Trophoblast cell (in vitro differentiated cells and primary cell): ENCODE data around the gene PARVB.

Experiments used
- DNase-seq, 2 donors: peaks; one replicate each; pipeline ENCODE4 v3.0.0-alpha.2; 2016
- H2AFZ ChIP-seq: 2 replicates; pipeline ENCODE4 v1.6.1; 2013; ENCODE audit warnings: low read length, moderate library complexity, mild to moderate bottlenecking; ENCODE audit not compliant: insufficient read depth, poor library complexity
- H2AK5ac ChIP-seq: 2 replicates; pipeline ENCODE4 v1.6.1; 2013; ENCODE audit warnings: mild to moderate bottlenecking, low read length
- H2BK120ac ChIP-seq: 2 replicates; pipeline ENCODE4 v1.6.1; 2013; ENCODE audit warnings: low read length, mild to moderate bottlenecking, moderate library complexity; ENCODE audit not compliant: insufficient read depth, poor library complexity
- H2BK12ac ChIP-seq: 2 replicates; pipeline ENCODE4 v1.6.1; 2013; ENCODE audit warnings: mild to moderate bottlenecking, low read length, moderate library complexity
- H2BK5ac ChIP-seq: 2 replicates; pipeline ENCODE4 v1.6.1; 2013; ENCODE audit warnings: low read length, low read depth, moderate library complexity, mild to moderate bottlenecking; ENCODE audit not compliant: poor library complexity
- H3K14ac ChIP-seq: 2 replicates; pipeline ENCODE4 v1.6.1; 2013; ENCODE audit warnings: mild to moderate bottlenecking, low read length
- H3K18ac ChIP-seq: 2 replicates; pipeline ENCODE4 v1.6.1; 2013; ENCODE audit warnings: mild to moderate bottlenecking, low read length
- H3K23ac ChIP-seq: 2 replicates; pipeline ENCODE4 v1.6.1; 2013; ENCODE audit warnings: low read length
- H3K27ac ChIP-seq: 2 replicates; pipeline ENCODE4 v1.5.1; 2013; ENCODE audit warnings: low read depth, mild to moderate bottlenecking, inconsistent platforms, low read length, moderate library complexity
- H3K27me3 ChIP-seq: 2 replicates; pipeline ENCODE4 v1.6.1; 2013; ENCODE audit warnings: inconsistent platforms, mild to moderate bottlenecking, low read length, moderate library complexity; ENCODE audit not compliant: insufficient read depth
- H3K36me3 ChIP-seq, 2 experiments: 1 replicate in 1 of 2; 2 replicates in 1 of 2; pipeline ENCODE4 v1.6.1; 2013; ENCODE audit warnings: low read length in 2 of 2, mild to moderate bottlenecking in 2 of 2, moderate library complexity in 1 of 2; ENCODE audit not compliant: insufficient read depth in 2 of 2, control insufficient read depth in 1 of 2
- H3K4ac ChIP-seq: 2 replicates; pipeline ENCODE4 v1.6.1; 2013; ENCODE audit warnings: low read depth, mild to moderate bottlenecking, low read length, moderate library complexity
- H3K4me1 ChIP-seq, 2 experiments: 1 replicate in 1 of 2; 2 replicates in 1 of 2; pipeline ENCODE4 v1.6.1; 2013; ENCODE audit warnings: low read length in 2 of 2, mild to moderate bottlenecking in 2 of 2, moderate library complexity in 1 of 2; ENCODE audit not compliant: insufficient read depth in 2 of 2, control insufficient read depth in 1 of 2
- H3K4me2 ChIP-seq: 2 replicates; pipeline ENCODE4 v1.6.1; 2013; ENCODE audit warnings: inconsistent platforms, mild to moderate bottlenecking, low read length, moderate library complexity
- H3K4me3 ChIP-seq: 2 replicates; pipeline ENCODE4 v1.5.1; 2013; ENCODE audit warnings: mild to moderate bottlenecking, low read depth, low read length, inconsistent platforms
- H3K79me1 ChIP-seq: one replicate; pipeline ENCODE4 v1.6.1; 2013; ENCODE audit warnings: low read length
- H3K79me2 ChIP-seq: 2 replicates; pipeline ENCODE4 v1.6.1; 2013; ENCODE audit warnings: low read length, mild to moderate bottlenecking; ENCODE audit not compliant: control insufficient read depth, insufficient read depth, poor library complexity
- H3K9ac ChIP-seq: 2 replicates; pipeline ENCODE4 v1.6.1; 2013; ENCODE audit warnings: mild to moderate bottlenecking, low read length
- H3K9me3 ChIP-seq: 2 replicates; pipeline ENCODE4 v1.6.1; 2013; ENCODE audit warnings: low read depth, mild to moderate bottlenecking, control low read depth, inconsistent platforms, low read length; ENCODE audit not compliant: insufficient read depth
- H4K12ac ChIP-seq: 2 replicates; pipeline ENCODE4 v1.6.1; 2013; ENCODE audit warnings: low read depth, mild to moderate bottlenecking, low read length, moderate library complexity
- H4K8ac ChIP-seq: 2 replicates; pipeline ENCODE4 v1.6.1; 2013; ENCODE audit warnings: low read depth, mild to moderate bottlenecking, low read length, moderate library complexity
- H4K91ac ChIP-seq: one replicate; pipeline ENCODE4 v1.6.1; 2013; ENCODE audit warnings: low read depth, mild to moderate bottlenecking, low read length, moderate library complexity
- WGBS: extraction: QIAGEN DNeasy Blood & Tissue Kit; methylation state at CpG from one replicate; pipeline ENCODE4 v1.1.7; 2013; ENCODE audit warnings: missing lambda C conversion rate; ENCODE audit not compliant: insufficient read length, insufficient coverage; ENCODE audit errors: extremely low coverage; 5-methylcytosine and 5-hydroxymethylcytosine counted together

The PARVB gene

DNA sequence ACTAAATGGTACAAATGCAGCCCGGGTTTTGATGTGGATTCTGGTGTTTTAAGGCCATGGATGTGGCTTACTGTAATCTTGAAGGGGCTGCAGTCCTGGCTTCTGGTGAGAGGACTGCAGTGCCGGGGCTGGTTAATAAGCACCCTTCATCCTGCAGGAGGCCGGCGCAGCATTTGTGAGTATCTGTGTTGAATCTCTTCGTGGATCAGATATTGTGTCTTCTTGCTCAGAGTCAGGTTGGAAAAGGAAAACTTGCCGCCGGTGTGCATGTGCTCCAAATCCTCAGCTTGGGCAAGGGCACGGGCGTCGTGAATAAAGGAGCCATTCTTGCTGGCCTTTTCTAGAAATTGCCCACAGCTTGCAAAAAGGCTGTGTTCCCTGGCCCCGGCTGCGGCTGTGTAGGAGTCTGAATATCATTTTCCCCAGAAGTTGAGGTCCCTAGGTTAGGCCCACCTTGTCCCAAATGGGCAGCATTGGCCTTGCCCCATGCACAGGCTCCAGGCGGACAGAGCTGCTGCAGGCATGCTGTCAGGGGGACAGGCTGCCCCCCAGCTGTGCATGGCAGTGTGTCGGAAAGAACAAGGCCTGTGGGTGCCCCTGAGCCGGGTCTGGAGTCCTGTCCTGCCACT lies 28.9 kb upstream of the PARVB start:
- Histone ChIP-seq H3K27me3 (no peaks in the 10 kb centered on the region), H3K14ac (no peak overlapping the region), H4K12ac (no peak overlapping the region), H2AFZ (no peak overlapping the region), H3K4me2 (no peak overlapping the region), H2BK5ac (no peak overlapping the region), H2BK120ac (no peak overlapping the region), H3K36me3 (peaks cover 49 to 61% of the 10 kb centered on the region in 2 experiments), H3K9ac (no peak overlapping the region), H3K4me3 (no peak overlapping the region), H3K27ac (no peak overlapping the region), H3K4me1 (peaks cover 0 to 2% of the 10 kb centered on the region in 2 experiments), H4K8ac (no peak overlapping the region), H4K91ac (no peak overlapping the region), H3K23ac (no peak overlapping the region), H3K79me1 (no peaks in the 10 kb centered on the region), H3K79me2 (no peaks in the 10 kb centered on the region), H3K18ac (no peak overlapping the region), H2AK5ac (no peak overlapping the region), H3K4ac (no peak overlapping the region), H3K9me3 (no peaks in the 10 kb centered on the region), H2BK12ac (no peak overlapping the region)
- no peak for DNase-seq
- no CpG with 5 or more reads among the region's 15 CpGs for WGBS

DNA sequence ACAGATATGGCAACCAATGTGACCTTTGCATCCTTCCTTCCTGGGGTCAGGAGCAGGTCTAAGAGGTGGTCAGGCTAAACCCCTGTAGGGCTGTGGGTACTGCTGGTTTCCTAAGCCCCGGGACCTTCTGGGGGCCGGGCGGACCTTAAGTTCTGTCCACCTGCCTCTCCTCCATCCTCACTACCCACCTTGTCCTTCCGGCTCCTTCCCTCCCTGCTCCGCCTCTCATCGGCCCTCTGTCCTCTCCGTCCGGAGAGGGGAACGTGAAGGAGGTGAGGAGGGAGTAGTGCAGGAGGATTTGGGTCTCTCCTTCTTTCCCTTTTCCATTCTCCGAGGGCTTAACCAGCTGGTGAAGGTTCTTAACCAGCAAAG lies 28.3 kb upstream of the PARVB start:
- H3K4me1 ChIP-seq, result peaks cover 0 to 2% of the 10 kb centered on the region in 2 experiments
- no peaks in the 10 kb centered on the region for H3K79me2 ChIP-seq
- no peak overlapping the region for H2BK5ac ChIP-seq
- H3K4me3 ChIP-seq, result no peak overlapping the region
- H3K18ac ChIP-seq, result no peak overlapping the region
- H3K23ac ChIP-seq, result no peak overlapping the region
- no peak overlapping the region for H4K8ac ChIP-seq
- no CpG with 5 or more reads among the region's 10 CpGs for WGBS
- H3K27ac ChIP-seq, result no peak overlapping the region
- no peak overlapping the region for H3K4ac ChIP-seq
- no peak overlapping the region for H2AK5ac ChIP-seq
- H3K36me3 ChIP-seq, result peaks cover 46 to 58% of the 10 kb centered on the region in 2 experiments
- no peak overlapping the region for H4K91ac ChIP-seq
- no peak overlapping the region for H4K12ac ChIP-seq
- H2AFZ ChIP-seq, result no peak overlapping the region
- no peak overlapping the region for H3K14ac ChIP-seq
- H3K27me3 ChIP-seq, result no peaks in the 10 kb centered on the region
- DNase-seq, result no peak
- no peaks in the 10 kb centered on the region for H3K9me3 ChIP-seq
- H2BK120ac ChIP-seq, result no peak overlapping the region
- H3K9ac ChIP-seq, result no peak overlapping the region
- no peaks in the 10 kb centered on the region for H3K79me1 ChIP-seq
- H3K4me2 ChIP-seq, result no peak overlapping the region
- no peak overlapping the region for H2BK12ac ChIP-seq

DNA sequence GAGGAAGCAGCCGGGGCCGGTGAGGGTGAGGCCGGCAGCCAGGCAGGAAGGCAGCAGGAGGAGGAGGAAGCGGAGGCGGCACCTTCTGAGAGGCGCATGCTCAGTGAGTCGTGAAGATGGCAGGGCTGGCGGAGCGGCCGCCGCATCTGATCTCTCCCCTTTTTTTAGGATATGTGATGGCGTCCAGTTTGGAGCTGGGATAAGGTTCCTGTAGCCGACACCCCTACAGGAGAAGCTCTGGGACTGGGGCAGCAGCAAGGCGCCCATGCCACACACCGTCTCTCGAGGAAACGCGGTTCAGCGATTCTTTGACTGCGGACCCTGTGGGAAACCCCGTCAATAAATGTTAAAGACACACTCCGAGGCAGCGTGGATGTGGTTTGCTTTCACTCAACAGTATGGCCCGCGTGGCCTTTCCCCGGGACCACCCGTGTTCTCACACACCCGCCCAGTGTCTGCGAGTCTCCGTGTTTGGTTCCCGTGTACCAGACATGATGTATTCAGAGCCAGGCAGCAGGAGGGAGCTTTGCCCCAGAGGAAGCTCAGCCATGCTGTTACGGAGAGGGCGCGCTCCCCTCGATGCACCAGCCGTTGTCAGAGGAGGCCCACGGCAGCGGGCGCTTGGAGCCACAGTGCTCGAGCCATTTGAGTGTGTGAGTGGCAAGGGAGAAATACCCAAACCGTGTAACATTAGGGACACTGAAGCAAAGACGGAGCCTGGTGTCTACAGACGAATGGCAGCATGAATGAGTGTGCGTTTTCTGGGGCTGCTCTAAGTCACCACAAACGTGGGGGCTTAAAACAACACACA lies 27.7 kb upstream of the PARVB start:
- no peak overlapping the region for H4K12ac ChIP-seq
- H3K4me1 ChIP-seq, result peaks cover 0 to 2% of the 10 kb centered on the region in 2 experiments
- no peak overlapping the region for H2BK5ac ChIP-seq
- no peaks in the 10 kb centered on the region for H3K9me3 ChIP-seq
- H3K9ac ChIP-seq, result no peak overlapping the region
- WGBS, result no CpG with 5 or more reads among the region's 45 CpGs
- H3K27ac ChIP-seq, result no peak overlapping the region
- H3K4me3 ChIP-seq, result no peak overlapping the region
- no peak overlapping the region for H3K23ac ChIP-seq
- H3K79me1 ChIP-seq, result no peaks in the 10 kb centered on the region
- no peak overlapping the region for H2BK120ac ChIP-seq
- H3K14ac ChIP-seq, result no peak overlapping the region
- H3K4ac ChIP-seq, result no peak overlapping the region
- no peak overlapping the region for H2AK5ac ChIP-seq
- no peaks in the 10 kb centered on the region for H3K79me2 ChIP-seq
- no peak overlapping the region for H3K4me2 ChIP-seq
- H3K36me3 ChIP-seq, result peaks cover 46 to 55% of the 10 kb centered on the region in 2 experiments
- H2BK12ac ChIP-seq, result no peak overlapping the region
- no peak overlapping the region for H4K8ac ChIP-seq
- H3K27me3 ChIP-seq, result no peaks in the 10 kb centered on the region
- H2AFZ ChIP-seq, result no peak overlapping the region
- H4K91ac ChIP-seq, result no peak overlapping the region
- no peak for DNase-seq
- H3K18ac ChIP-seq, result no peak overlapping the region

- H3K4me1 ChIP-seq, result peaks cover 0 to 2% of the 10 kb centered on the region in 2 experiments
- no peak overlapping the region for H4K8ac ChIP-seq
- H2BK12ac ChIP-seq, result no peak overlapping the region
- H3K9ac ChIP-seq, result no peak overlapping the region
- H2AK5ac ChIP-seq, result no peak overlapping the region
- no CpG with 5 or more reads among the region's 8 CpGs for WGBS
- H3K79me2 ChIP-seq, result no peaks in the 10 kb centered on the region
- H4K91ac ChIP-seq, result no peak overlapping the region
- no peak overlapping the region for H3K4ac ChIP-seq
- no peaks in the 10 kb centered on the region for H3K79me1 ChIP-seq
- H3K36me3 ChIP-seq, result peaks cover 43 to 54% of the 10 kb centered on the region in 2 experiments
- H3K23ac ChIP-seq, result no peak overlapping the region
- H2AFZ ChIP-seq, result no peak overlapping the region
- no peak overlapping the region for H3K4me3 ChIP-seq
- no peak overlapping the region for H3K4me2 ChIP-seq
- no peak for DNase-seq
- no peaks in the 10 kb centered on the region for H3K27me3 ChIP-seq
- no peaks in the 10 kb centered on the region for H3K9me3 ChIP-seq
- no peak overlapping the region for H2BK120ac ChIP-seq
- no peak overlapping the region for H3K18ac ChIP-seq
- H3K27ac ChIP-seq, result no peak overlapping the region
- H3K14ac ChIP-seq, result no peak overlapping the region
- H4K12ac ChIP-seq, result no peak overlapping the region
- no peak overlapping the region for H2BK5ac ChIP-seq
Observed at GRCh38 chr22:43996981-43997265, 27.2 kb upstream of the PARVB start.
